Breast epithelium (tissue), 4 donors: Measurements from ENCODE around the gene CCDC85A. TPM values are rescaled to one million over a fixed set of nuclear protein-coding genes. Genes with fewer than 3 reads are reported as not detected.

ENCODE experiments used
- DNase-seq, 2 donors: peaks; one replicate each; pipeline ENCODE4 v3.0.0-alpha.2; 2019; ENCODE audit warnings: low spot score in 2 of 2
- H3K27ac ChIP-seq, 2 donors: fragments of 200-600 bp; sonication (generic) in 1 of 2; one replicate each; pipeline ENCODE4 v1.5.1; 2016 to 2019; ENCODE audit warnings: mild to moderate bottlenecking in 1 of 2
- H3K27me3 ChIP-seq, 2 donors: fragments of 200-600 bp; sonication (generic) in 1 of 2; one replicate each; pipeline versions ENCODE4 v1.5.1 to v1.6.0; 2017 to 2019; ENCODE audit warnings: control low read depth in 1 of 2, mild to moderate bottlenecking in 1 of 2
- H3K36me3 ChIP-seq: fragments of 200-600 bp; one replicate; pipeline ENCODE4 v1.5.1; 2019
- H3K4me1 ChIP-seq, 2 donors: fragments of 200-600 bp; sonication (generic); one replicate each; pipeline ENCODE4 v1.5.1; 2016 to 2019; ENCODE audit warnings: control low read depth in 1 of 2
- H3K4me3 ChIP-seq, 3 donors: fragments of 200-600 bp; sonication (generic); 1 replicate in 2 of 3; 2 replicates in 1 of 3; pipeline ENCODE4 v1.5.1; 2016 to 2019; ENCODE audit warnings: mild to moderate bottlenecking in 3 of 3, moderate library complexity in 2 of 3
- H3K9me3 ChIP-seq, 2 donors: fragments of 200-600 bp; sonication (generic) in 1 of 2; one replicate each; pipeline ENCODE4 v1.5.1; 2016 to 2019; ENCODE audit warnings: control low read depth in 1 of 2
- CTCF ChIP-seq, 3 donors: fragments of 450-650 bp; IDR thresholded peaks; one replicate each; pipeline ENCODE4 v1.5.1; 2016 to 2017; ENCODE audit warnings: antibody characterized with exemption in 3 of 3, mild to moderate bottlenecking in 3 of 3, moderate library complexity in 3 of 3
- POLR2A ChIP-seq: fragments of 450-650 bp; IDR thresholded peaks from one replicate; pipeline ENCODE4 v1.6.1; 2016; ENCODE audit warnings: antibody characterized with exemption, mild to moderate bottlenecking, moderate library complexity
- POLR2AphosphoS5 ChIP-seq, 3 donors: sonication (generic); formaldehyde crosslinking; IDR thresholded peaks; one replicate each; pipeline ENCODE4 v1.6.1; 2017; ENCODE audit warnings: antibody characterized with exemption in 3 of 3
- intact Hi-C: fragments of 100-400 bp; cut with DNase I; formaldehyde crosslinking; loops from one replicate; pipeline ENCODE4 v1.15.1; 2023; ENCODE audit warnings: low total_unique reads
- total RNA-seq, 3 donors: library from RNA; depleted of rRNA; stranded (reverse); fragments of >200 nt; gene quantifications; one replicate each; pipeline ENCODE4 v1.1.0, GENCODE V29; 2016

The CCDC85A gene
- total RNA-seq, 3 donors from 2014 or later, result 3.1 to 11.5 (median 7.5) TPM

GRCh38 chr2:56231361-56231760 lies 47.6 kb downstream of the CCDC85A start:
- Histone ChIP-seq H3K9me3 (no peaks in the 10 kb centered on the region), H3K4me3 (no peak overlapping the region), H3K4me1 (no peaks in the 10 kb centered on the region), H3K36me3 (no peaks in the 10 kb centered on the region), H3K27ac (no peak overlapping the region), H3K27me3 (no peaks in the 10 kb centered on the region)
- DNase-seq, result no peak
- intact Hi-C loops, result no loop called here
- no peak for TF ChIP-seq POLR2A
- no peak for TF ChIP-seq CTCF (IDR thresholded peaks at IDR 0.05)
- no peak for TF ChIP-seq POLR2AphosphoS5 (IDR thresholded peaks at IDR 0.05)

GRCh38 chr2:56232912-56233311 lies 49.1 kb downstream of the CCDC85A start:
- no peak overlapping the region for H3K27ac ChIP-seq
- no peak overlapping the region for H3K4me3 ChIP-seq
- no peaks in the 10 kb centered on the region for H3K36me3 ChIP-seq
- no peaks in the 10 kb centered on the region for H3K4me1 ChIP-seq
- no peak for DNase-seq
- H3K27me3 ChIP-seq, result no peaks in the 10 kb centered on the region
- H3K9me3 ChIP-seq, result no peaks in the 10 kb centered on the region
- TF ChIP-seq POLR2A (no peak), POLR2AphosphoS5 (IDR thresholded peaks at IDR 0.05) (no peak), CTCF (IDR thresholded peaks at IDR 0.05) (no peak)
- intact Hi-C loops, result no loop called here

GRCh38 chr2:56234241-56234640 lies 50.5 kb downstream of the CCDC85A start:
- no peaks in the 10 kb centered on the region for H3K27me3 ChIP-seq
- no peaks in the 10 kb centered on the region for H3K4me1 ChIP-seq
- H3K36me3 ChIP-seq, result no peaks in the 10 kb centered on the region
- H3K27ac ChIP-seq, result no peak overlapping the region
- no peak overlapping the region for H3K4me3 ChIP-seq
- H3K9me3 ChIP-seq, result no peaks in the 10 kb centered on the region
- TF ChIP-seq POLR2AphosphoS5 (IDR thresholded peaks at IDR 0.05) (no peak), POLR2A (no peak)
- intact Hi-C loops, result no loop called here
- no peak for DNase-seq

GRCh38 chr2:56239030-56239429 lies 55.2 kb downstream of the CCDC85A start:
- no peak for DNase-seq
- Histone ChIP-seq H3K36me3 (no peaks in the 10 kb centered on the region), H3K9me3 (peaks cover 4 to 10% of the 10 kb centered on the region in 2 donors), H3K4me1 (no peaks in the 10 kb centered on the region), H3K27me3 (no peaks in the 10 kb centered on the region), H3K27ac (no peak overlapping the region), H3K4me3 (no peak overlapping the region)
- intact Hi-C loops, result no loop called here
- no peak for TF ChIP-seq POLR2AphosphoS5 (IDR thresholded peaks at IDR 0.05)
- no peak for TF ChIP-seq CTCF (IDR thresholded peaks at IDR 0.05)
- TF ChIP-seq POLR2A, result no peak

GRCh38 chr2:56239437-56239836 lies 55.6 kb downstream of the CCDC85A start:
- Histone ChIP-seq H3K4me1 (no peaks in the 10 kb centered on the region), H3K9me3 (peaks cover 4 to 10% of the 10 kb centered on the region in 2 donors), H3K27me3 (no peaks in the 10 kb centered on the region), H3K27ac (no peak overlapping the region), H3K36me3 (no peaks in the 10 kb centered on the region), H3K4me3 (no peak overlapping the region)
- intact Hi-C loops, result no loop called here
- no peak for DNase-seq
- no peak for TF ChIP-seq POLR2A
- TF ChIP-seq POLR2AphosphoS5 (IDR thresholded peaks at IDR 0.05), result no peak
- no peak for TF ChIP-seq CTCF (IDR thresholded peaks at IDR 0.05)

- H3K36me3 ChIP-seq, result no peaks in the 10 kb centered on the region
- H3K9me3 ChIP-seq, result peaks cover 4 to 10% of the 10 kb centered on the region in 2 donors
- H3K4me1 ChIP-seq, result no peaks in the 10 kb centered on the region
- no peak overlapping the region for H3K27ac ChIP-seq
- H3K27me3 ChIP-seq, result no peaks in the 10 kb centered on the region
- intact Hi-C loops, result no loop called here
- TF ChIP-seq CTCF (IDR thresholded peaks at IDR 0.05) (no peak), POLR2AphosphoS5 (IDR thresholded peaks at IDR 0.05) (no peak), POLR2A (no peak)
- no peak overlapping the region for H3K4me3 ChIP-seq
- DNase-seq, result no peak
These were observed 56.4 kb downstream of the CCDC85A start for GRCh38 chr2:56240210-56240609.
